ENCODE data around the gene RIOK2.

DNA sequence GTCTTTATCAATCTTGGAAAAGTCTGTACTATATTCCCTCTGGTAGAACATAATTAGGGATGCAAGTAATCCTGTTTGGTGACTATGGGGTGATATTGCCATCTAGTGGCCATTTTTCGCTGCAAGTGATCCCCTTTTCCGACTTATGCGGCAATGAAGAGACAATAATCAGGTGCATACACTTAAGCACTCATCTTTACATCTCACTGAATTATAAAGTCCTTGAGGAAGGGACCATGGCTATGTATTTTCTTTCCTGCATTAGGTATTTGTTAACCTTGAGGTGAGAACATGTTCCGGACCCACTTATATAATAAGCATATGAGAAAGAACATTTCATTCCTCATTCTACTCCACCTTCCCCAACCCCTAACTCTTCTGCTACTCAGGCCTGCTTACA lies 21.0 kb downstream of the RIOK2 start:
- TF ChIP-seq POLR2AphosphoS5 (IDR thresholded peaks at IDR 0.05; ENCODE audit: low read depth) (no peak), GABPA (IDR thresholded peaks at IDR 0.05; ENCODE audit: low read depth) (no peak), SPI1 (IDR thresholded peaks at IDR 0.05; ENCODE audit: borderline replicate concordance, low read depth) (no peak)
- TF ChIP-seq, protein P1, sequence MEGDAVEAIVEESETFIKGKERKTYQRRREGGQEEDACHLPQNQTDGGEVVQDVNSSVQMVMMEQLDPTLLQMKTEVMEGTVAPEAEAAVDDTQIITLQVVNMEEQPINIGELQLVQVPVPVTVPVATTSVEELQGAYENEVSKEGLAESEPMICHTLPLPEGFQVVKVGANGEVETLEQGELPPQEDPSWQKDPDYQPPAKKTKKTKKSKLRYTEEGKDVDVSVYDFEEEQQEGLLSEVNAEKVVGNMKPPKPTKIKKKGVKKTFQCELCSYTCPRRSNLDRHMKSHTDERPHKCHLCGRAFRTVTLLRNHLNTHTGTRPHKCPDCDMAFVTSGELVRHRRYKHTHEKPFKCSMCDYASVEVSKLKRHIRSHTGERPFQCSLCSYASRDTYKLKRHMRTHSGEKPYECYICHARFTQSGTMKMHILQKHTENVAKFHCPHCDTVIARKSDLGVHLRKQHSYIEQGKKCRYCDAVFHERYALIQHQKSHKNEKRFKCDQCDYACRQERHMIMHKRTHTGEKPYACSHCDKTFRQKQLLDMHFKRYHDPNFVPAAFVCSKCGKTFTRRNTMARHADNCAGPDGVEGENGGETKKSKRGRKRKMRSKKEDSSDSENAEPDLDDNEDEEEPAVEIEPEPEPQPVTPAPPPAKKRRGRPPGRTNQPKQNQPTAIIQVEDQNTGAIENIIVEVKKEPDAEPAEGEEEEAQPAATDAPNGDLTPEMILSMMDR (IDR thresholded peaks at IDR 0.05; ENCODE audit: insufficient read depth, low read length) = peak; percentile 41
- TF ChIP-seq, protein P2, sequence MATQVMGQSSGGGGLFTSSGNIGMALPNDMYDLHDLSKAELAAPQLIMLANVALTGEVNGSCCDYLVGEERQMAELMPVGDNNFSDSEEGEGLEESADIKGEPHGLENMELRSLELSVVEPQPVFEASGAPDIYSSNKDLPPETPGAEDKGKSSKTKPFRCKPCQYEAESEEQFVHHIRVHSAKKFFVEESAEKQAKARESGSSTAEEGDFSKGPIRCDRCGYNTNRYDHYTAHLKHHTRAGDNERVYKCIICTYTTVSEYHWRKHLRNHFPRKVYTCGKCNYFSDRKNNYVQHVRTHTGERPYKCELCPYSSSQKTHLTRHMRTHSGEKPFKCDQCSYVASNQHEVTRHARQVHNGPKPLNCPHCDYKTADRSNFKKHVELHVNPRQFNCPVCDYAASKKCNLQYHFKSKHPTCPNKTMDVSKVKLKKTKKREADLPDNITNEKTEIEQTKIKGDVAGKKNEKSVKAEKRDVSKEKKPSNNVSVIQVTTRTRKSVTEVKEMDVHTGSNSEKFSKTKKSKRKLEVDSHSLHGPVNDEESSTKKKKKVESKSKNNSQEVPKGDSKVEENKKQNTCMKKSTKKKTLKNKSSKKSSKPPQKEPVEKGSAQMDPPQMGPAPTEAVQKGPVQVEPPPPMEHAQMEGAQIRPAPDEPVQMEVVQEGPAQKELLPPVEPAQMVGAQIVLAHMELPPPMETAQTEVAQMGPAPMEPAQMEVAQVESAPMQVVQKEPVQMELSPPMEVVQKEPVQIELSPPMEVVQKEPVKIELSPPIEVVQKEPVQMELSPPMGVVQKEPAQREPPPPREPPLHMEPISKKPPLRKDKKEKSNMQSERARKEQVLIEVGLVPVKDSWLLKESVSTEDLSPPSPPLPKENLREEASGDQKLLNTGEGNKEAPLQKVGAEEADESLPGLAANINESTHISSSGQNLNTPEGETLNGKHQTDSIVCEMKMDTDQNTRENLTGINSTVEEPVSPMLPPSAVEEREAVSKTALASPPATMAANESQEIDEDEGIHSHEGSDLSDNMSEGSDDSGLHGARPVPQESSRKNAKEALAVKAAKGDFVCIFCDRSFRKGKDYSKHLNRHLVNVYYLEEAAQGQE (IDR thresholded peaks at IDR 0.05; ENCODE audit: insufficient replicate concordance, low read depth) = no peak
